Measurements from ENCODE around the gene RAB17. TPM values are rescaled to one million over a fixed set of nuclear protein-coding genes. Genes with fewer than 3 reads are reported as not detected.
A peak's percentile ranks its signal among the peaks of the same experiment; 100 is the strongest.

Gene RAB17
- total RNA-seq, 3 donors from 2014 or later (not counting 1 experiment from before 2014, with no cell fraction given) = not detected

DNA sequence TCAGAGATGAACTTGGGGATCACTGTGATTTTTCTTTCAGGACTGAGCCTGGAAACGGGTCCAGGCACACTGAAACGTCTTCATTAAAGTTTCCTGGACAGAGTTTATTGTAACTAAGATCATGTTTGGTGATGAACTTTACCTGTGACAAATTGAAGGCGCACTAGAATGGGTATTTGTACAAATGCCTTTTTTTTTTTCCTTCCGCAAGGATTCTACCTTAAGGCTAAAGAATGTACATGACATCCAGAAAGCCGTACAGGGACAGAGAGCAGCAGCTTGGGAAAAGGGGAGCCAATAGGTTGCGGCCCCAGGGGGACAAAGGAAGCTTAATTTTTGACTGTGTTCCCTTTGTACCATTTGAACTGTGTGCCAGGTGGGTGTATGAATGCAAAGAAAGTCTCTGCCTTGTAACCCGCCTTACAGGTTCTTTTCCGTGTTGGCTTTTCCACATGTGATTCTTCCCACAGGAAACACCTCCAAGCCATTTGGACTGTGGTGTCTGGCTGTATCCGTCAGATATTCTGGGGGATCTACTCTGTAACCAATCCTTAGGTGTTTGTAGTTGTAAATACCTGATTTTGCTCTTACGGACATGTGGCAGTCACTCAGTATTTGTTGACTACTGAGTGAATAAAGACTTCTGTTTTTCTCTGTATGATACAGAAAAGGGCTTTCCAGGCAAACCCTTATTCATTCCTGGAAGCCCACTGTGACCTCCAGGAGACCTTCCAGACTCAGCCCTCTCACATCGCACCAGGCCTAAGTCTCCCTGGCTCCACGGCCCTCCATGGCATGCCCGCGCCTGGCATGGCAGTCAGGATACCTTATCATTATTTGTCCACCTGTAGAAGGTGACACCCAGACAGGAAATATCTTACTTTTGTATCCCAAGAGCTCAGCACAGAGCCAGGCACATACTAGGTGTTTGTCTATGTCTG is 38.0 kb upstream of the RAB17 start:
- H3K4me3 Mint-ChIP-seq = peak overlapping the region; percentile 83
- H3K9me3 ChIP-seq (ENCODE audit: control insufficient read depth, insufficient read depth, low read length) = no peaks in the 10 kb centered on the region
- H3K36me3 Mint-ChIP-seq = no peaks in the 10 kb centered on the region
- no peaks in the 10 kb centered on the region for H3K36me3 ChIP-seq (ENCODE audit: control insufficient read depth, insufficient read depth, low read length)
- no peak overlapping the region for H3K27ac ChIP-seq (ENCODE audit: low read length)
- peaks cover 11% of the 10 kb centered on the region for H3K27me3 ChIP-seq (ENCODE audit: control insufficient read depth, insufficient read depth, low read length)
- peaks cover 24% of the 10 kb centered on the region for H3K4me1 ChIP-seq (ENCODE audit: control insufficient read depth, insufficient read depth, low read length)
- ATAC-seq (no peak), DNase-seq (no peak)
- TF ChIP-seq CTCF (IDR thresholded peaks at IDR 0.05) = no peak
- H3K27me3 Mint-ChIP-seq (ENCODE audit: low read depth in 2 of 2) = peaks cover 30 to 47% of the 10 kb centered on the region in 2 donors
- H3K9me3 Mint-ChIP-seq = no peaks in the 10 kb centered on the region
- H3K27ac Mint-ChIP-seq = no peak overlapping the region
- WGBS (ENCODE audit: insufficient coverage) = 81% methylated on average over 13 of the region's 14 CpGs
- H3K4me3 ChIP-seq (ENCODE audit: low read length) = no peak overlapping the region
- intact Hi-C loops (cut with micrococcal nuclease) = no loop called here
- H3K4me1 Mint-ChIP-seq = peaks cover 7 to 34% of the 10 kb centered on the region in 2 donors

- DNase-seq = peak; percentile 24 to 25
- H3K4me3 ChIP-seq (ENCODE audit: low read length) = peak within 1 kb of the TSS; percentile 6
- no peaks in the 10 kb centered on the region for H3K9me3 ChIP-seq (ENCODE audit: control insufficient read depth, insufficient read depth, low read length)
- Mint-ChIP-seq H3K36me3 (no peaks in the 10 kb centered on the region), H3K27ac (no peak within 1 kb of the TSS), H3K27me3 (ENCODE audit: low read depth in 2 of 2) (peaks cover 29 to 47% of the 10 kb centered on the region in 2 donors), H3K4me1 (peaks cover 7 to 34% of the 10 kb centered on the region in 2 donors), H3K4me3 (peak within 1 kb of the TSS; percentile 83), H3K9me3 (no peaks in the 10 kb centered on the region)
- no peak for TF ChIP-seq CTCF (IDR thresholded peaks at IDR 0.05)
- peaks cover 11% of the 10 kb centered on the region for H3K27me3 ChIP-seq (ENCODE audit: control insufficient read depth, insufficient read depth, low read length)
- H3K4me1 ChIP-seq (ENCODE audit: control insufficient read depth, insufficient read depth, low read length) = peaks cover 24% of the 10 kb centered on the region
- no peak within 1 kb of the TSS for H3K27ac ChIP-seq (ENCODE audit: low read length)
- H3K36me3 ChIP-seq (ENCODE audit: control insufficient read depth, insufficient read depth, low read length) = no peaks in the 10 kb centered on the region
- WGBS (ENCODE audit: insufficient coverage) = 1% methylated on average over 114 of the region's 114 CpGs
- intact Hi-C loops (cut with micrococcal nuclease) = no loop called here
- peak; percentile 53 to 66 (median 66) for ATAC-seq
These were observed 37.1 kb upstream of the RAB17 start, which contains the start of gene LRRFIP1 for GRCh38 chr2:237627441-237628246. Gene LRRFIP1 (plus strand): TSS chr2:237627587. CDS start chr2:237627645, 58 bp downstream.

DNA sequence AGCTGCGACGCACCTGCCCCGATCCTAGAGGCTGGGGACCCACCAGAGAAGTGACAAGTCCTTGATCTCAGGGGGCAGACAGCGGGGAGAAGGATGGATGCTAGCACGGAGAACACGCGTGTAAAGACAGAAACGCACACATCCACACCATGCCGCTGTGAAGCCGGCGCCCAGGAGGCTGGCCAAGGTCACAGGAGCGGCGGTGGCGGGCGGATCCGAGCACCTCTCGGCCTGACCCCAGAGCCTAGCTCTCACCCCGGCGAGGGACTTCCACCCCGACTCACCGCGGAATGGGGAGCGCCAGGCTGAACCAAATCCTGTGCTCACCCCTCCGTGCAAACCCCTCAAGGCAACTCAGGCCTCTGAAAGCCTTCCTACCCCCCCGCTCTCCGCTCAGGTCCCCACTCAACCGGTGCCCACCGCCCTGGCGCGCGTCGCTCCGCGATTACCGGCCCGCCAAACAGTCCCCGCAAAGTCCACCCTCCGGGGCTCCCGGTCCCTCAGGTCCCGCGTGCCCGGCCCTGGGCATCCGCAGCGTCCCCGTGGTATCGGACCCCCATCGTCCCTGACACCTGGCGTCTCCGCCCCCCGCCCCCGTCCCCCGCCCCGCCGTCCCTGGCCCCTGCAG is 36.4 kb upstream of the RAB17 start:
- H3K27ac Mint-ChIP-seq = no peak overlapping the region

More for the DNA sequence above, 36.4 kb upstream of the RAB17 start:
- Mint-ChIP-seq H3K27me3 (ENCODE audit: low read depth in 2 of 2) (peaks cover 28 to 47% of the 10 kb centered on the region in 2 donors), H3K9me3 (no peaks in the 10 kb centered on the region), H3K4me1 (peaks cover 7 to 34% of the 10 kb centered on the region in 2 donors), H3K4me3 (peak overlapping the region; percentile 81), H3K36me3 (no peaks in the 10 kb centered on the region)
- H3K4me3 ChIP-seq (ENCODE audit: low read length) = peak overlapping the region; percentile 6
- peaks cover 24% of the 10 kb centered on the region for H3K4me1 ChIP-seq (ENCODE audit: control insufficient read depth, insufficient read depth, low read length)
- H3K27me3 ChIP-seq (ENCODE audit: control insufficient read depth, insufficient read depth, low read length) = peaks cover 11% of the 10 kb centered on the region
- ATAC-seq (peak; percentile 44 to 49 (median 45)), DNase-seq (no peak)
- H3K27ac ChIP-seq (ENCODE audit: low read length) = no peak overlapping the region
- TF ChIP-seq CTCF (IDR thresholded peaks at IDR 0.05) = no peak
- no peaks in the 10 kb centered on the region for H3K36me3 ChIP-seq (ENCODE audit: control insufficient read depth, insufficient read depth, low read length)
- 25% methylated on average over 52 of the region's 54 CpGs for WGBS (ENCODE audit: insufficient coverage)
- no peaks in the 10 kb centered on the region for H3K9me3 ChIP-seq (ENCODE audit: control insufficient read depth, insufficient read depth, low read length)
- intact Hi-C loops (cut with micrococcal nuclease) = no loop called here

Data from natural killer cell (primary cell).